ENCODE data around the gene SELL. TPM values are rescaled to one million over a fixed set of nuclear protein-coding genes. Genes with fewer than 3 reads are reported as not detected.
"Not testable (repeated sequence)": the region's sequence is repeated elsewhere in the genome, so short reads cannot be mapped to it uniquely, and the experiment has no call there.

The SELL gene
- total and polyA plus RNA-seq, 4 experiments from 2014 or later: 378 to 1,603 (median 636) TPM

- H3K36me3 ChIP-seq (ENCODE audit: insufficient read depth, low read length); H3K9me3 ChIP-seq (ENCODE audit: control insufficient read depth in 1 of 2, low read length in 2 of 2); CTCF ChIA-PET (ENCODE audit: partially characterized antibody); H3K36me3 Mint-ChIP-seq; H3K27me3 ChIP-seq (ENCODE audit: insufficient read depth, low read length); H3K27me3 Mint-ChIP-seq; H3K27ac ChIP-seq (ENCODE audit: low read depth, low read length); H3K4me3 ChIP-seq (ENCODE audit: low read length in 2 of 2); H3K9me3 Mint-ChIP-seq: not testable (repeated sequence)
- Mint-ChIP-seq H3K4me1 (peaks cover 34 to 82% (median 59%) of the 10 kb centered on the region in 4 donors), H3K27ac (peak overlapping the region; percentile 62 to 96 (median 92)), H3K4me3 (peak overlapping the region in 7 of 8 donors; percentile 49 to 74 (median 69))
- intact Hi-C loops (cut with micrococcal nuclease): loop anchor here (1.0 kb wide), 1 partner anchor 44 kb away; the partner anchor contains the start of gene SELL
- POLR2A ChIA-PET (ENCODE audit: partially characterized antibody): interaction anchor here (1.2 kb wide), 1 partner anchor 17 kb away, joined by 3 read pairs; no protein-coding TSS in a partner anchor
- peaks cover 44% of the 10 kb centered on the region for H3K4me1 ChIP-seq (ENCODE audit: insufficient read depth, low read length)
- peak in 3 of 5 donors; percentile 21 to 32 (median 30) for DNase-seq
Observed at GRCh38 chr1:169667227-169667639, 44.2 kb downstream of the SELL start.

- H3K27me3 Mint-ChIP-seq; intact Hi-C loops (cut with micrococcal nuclease); H3K27ac ChIP-seq (ENCODE audit: low read depth, low read length): not testable (repeated sequence)
Observed at GRCh38 chr1:169662680-169663079, 48.7 kb downstream of the SELL start.

GRCh38 chr1:169661066-169661465 lies 50.4 kb downstream of the SELL start:
- H3K36me3 ChIP-seq (ENCODE audit: insufficient read depth, low read length); H3K27me3 Mint-ChIP-seq; DNase-seq; H3K27ac Mint-ChIP-seq; H3K27me3 ChIP-seq (ENCODE audit: insufficient read depth, low read length); H3K9me3 ChIP-seq (ENCODE audit: control insufficient read depth in 1 of 2, low read length in 2 of 2); H3K4me3 Mint-ChIP-seq; intact Hi-C loops (cut with micrococcal nuclease); H3K36me3 Mint-ChIP-seq; H3K4me3 ChIP-seq (ENCODE audit: low read length in 2 of 2); H3K27ac ChIP-seq (ENCODE audit: low read depth, low read length): not testable (repeated sequence)
- POLR2A ChIA-PET (ENCODE audit: partially characterized antibody): interaction anchor here (1.6 to 7.7 kb wide), 3 partner anchors 31 to 60 kb away, joined by 6 to 67 read pairs (median 11); no protein-coding TSS in a partner anchor
- Mint-ChIP-seq H3K4me1 (peaks cover 47 to 80% (median 59%) of the 10 kb centered on the region in 4 donors), H3K9me3 (peaks cover 0 to 18% (median 2%) of the 10 kb centered on the region in 8 donors)
- CTCF ChIA-PET (ENCODE audit: partially characterized antibody): interaction anchor here (0.9 to 2.1 kb wide), 2 partner anchors 29 to 32 kb away, joined by 4 to 8 read pairs; no protein-coding TSS in a partner anchor
- H3K4me1 ChIP-seq (ENCODE audit: insufficient read depth, low read length): peaks cover 43% of the 10 kb centered on the region

More at GRCh38 chr1:169662680-169663079, 48.7 kb downstream of the SELL start:
- H3K9me3 ChIP-seq (ENCODE audit: control insufficient read depth in 1 of 2, low read length in 2 of 2); DNase-seq; POLR2A ChIA-PET (ENCODE audit: partially characterized antibody); H3K4me3 ChIP-seq (ENCODE audit: low read length in 2 of 2); H3K36me3 Mint-ChIP-seq; H3K36me3 ChIP-seq (ENCODE audit: insufficient read depth, low read length); H3K27me3 ChIP-seq (ENCODE audit: insufficient read depth, low read length): not testable (repeated sequence)
- H3K4me1 ChIP-seq (ENCODE audit: insufficient read depth, low read length): peaks cover 37% of the 10 kb centered on the region
- peak overlapping the region in 6 of 8 donors; percentile 5 to 74 (median 48) for H3K4me3 Mint-ChIP-seq
- H3K27ac Mint-ChIP-seq: peak overlapping the region in 1 of 7 donors; percentile 36
- H3K9me3 Mint-ChIP-seq: peaks cover 0 to 13% (median under 1%) of the 10 kb centered on the region in 8 donors
- H3K4me1 Mint-ChIP-seq: peaks cover 49 to 79% (median 60%) of the 10 kb centered on the region in 4 donors
- CTCF ChIA-PET (ENCODE audit: partially characterized antibody): interaction anchor here (1.2 kb wide), 1 partner anchor 61 kb away, joined by 3 read pairs; no protein-coding TSS in a partner anchor

- peak overlapping the region; percentile 13 to 85 (median 57) for H3K27ac Mint-ChIP-seq
- peak overlapping the region in 7 of 8 donors; percentile 12 to 64 (median 60) for H3K4me3 Mint-ChIP-seq
- H3K27ac ChIP-seq (ENCODE audit: low read depth, low read length); H3K4me3 ChIP-seq (ENCODE audit: low read length in 2 of 2); H3K27me3 ChIP-seq (ENCODE audit: insufficient read depth, low read length); H3K36me3 Mint-ChIP-seq; H3K27me3 Mint-ChIP-seq; H3K36me3 ChIP-seq (ENCODE audit: insufficient read depth, low read length); H3K9me3 ChIP-seq (ENCODE audit: control insufficient read depth in 1 of 2, low read length in 2 of 2): not testable (repeated sequence)
- DNase-seq: peak in 2 of 5 donors; percentile 13 to 22
- intact Hi-C loops (cut with micrococcal nuclease): loop anchor here (2.0 kb wide), 1 partner anchor 54 kb away; no protein-coding TSS in a partner anchor
- H3K4me1 Mint-ChIP-seq: peaks cover 58 to 93% (median 76%) of the 10 kb centered on the region in 4 donors
- POLR2A ChIA-PET (ENCODE audit: partially characterized antibody): interaction anchor here (1.0 to 7.7 kb wide), 6 partner anchors 12 to 57 kb away, joined by 3 to 67 read pairs (median 6); no protein-coding TSS in a partner anchor
- H3K4me1 ChIP-seq (ENCODE audit: insufficient read depth, low read length): peaks cover 49% of the 10 kb centered on the region
- CTCF ChIA-PET (ENCODE audit: partially characterized antibody): interaction anchor here (1.1 to 4.7 kb wide), 6 partner anchors 30 to 57 kb away, joined by 3 to 27 read pairs (median 5); no protein-coding TSS in a partner anchor
- peaks cover 0 to 35% (median 3%) of the 10 kb centered on the region in 8 donors for H3K9me3 Mint-ChIP-seq
Observed at GRCh38 chr1:169658777-169659176, 52.6 kb downstream of the SELL start.

- intact Hi-C loops (cut with micrococcal nuclease): no loop called here
Observed at GRCh38 chr1:169653873-169654272, 57.5 kb downstream of the SELL start.

GRCh38 chr1:169651035-169651434 lies 60.4 kb downstream of the SELL start:
- POLR2A ChIA-PET (ENCODE audit: partially characterized antibody): no interaction called here
- CTCF ChIA-PET (ENCODE audit: partially characterized antibody): interaction anchor here (0.8 to 1.9 kb wide), 3 partner anchors 15 to 49 kb away, joined by 3 to 6 read pairs (median 4); no protein-coding TSS in a partner anchor
- no peak overlapping the region for H3K4me3 ChIP-seq (ENCODE audit: low read length in 2 of 2)
- peaks cover 42% of the 10 kb centered on the region for H3K4me1 ChIP-seq (ENCODE audit: insufficient read depth, low read length)
- no peaks in the 10 kb centered on the region for H3K27me3 Mint-ChIP-seq
- no peaks in the 10 kb centered on the region for H3K9me3 ChIP-seq (ENCODE audit: control insufficient read depth in 1 of 2, low read length in 2 of 2)
- no peaks in the 10 kb centered on the region for H3K36me3 Mint-ChIP-seq
- no peaks in the 10 kb centered on the region for H3K27me3 ChIP-seq (ENCODE audit: insufficient read depth, low read length)
- intact Hi-C loops (cut with micrococcal nuclease): no loop called here
- no peaks in the 10 kb centered on the region for H3K36me3 ChIP-seq (ENCODE audit: insufficient read depth, low read length)
- H3K4me3 Mint-ChIP-seq: no peak overlapping the region
- no peak overlapping the region for H3K27ac ChIP-seq (ENCODE audit: low read depth, low read length)
- no peak for DNase-seq
- H3K4me1 Mint-ChIP-seq: peaks cover 44 to 67% (median 59%) of the 10 kb centered on the region in 4 donors
- no peak overlapping the region for H3K27ac Mint-ChIP-seq
- H3K9me3 Mint-ChIP-seq: peaks cover 0 to 17% (median 1%) of the 10 kb centered on the region in 8 donors

More at GRCh38 chr1:169653873-169654272, 57.5 kb downstream of the SELL start:
- Mint-ChIP-seq H3K27me3 (no peaks in the 10 kb centered on the region), H3K36me3 (no peaks in the 10 kb centered on the region), H3K4me1 (peaks cover 53 to 79% (median 69%) of the 10 kb centered on the region in 4 donors), H3K9me3 (peaks cover 0 to 33% (median 3%) of the 10 kb centered on the region in 8 donors), H3K27ac (no peak overlapping the region), H3K4me3 (no peak overlapping the region)
- no peak for DNase-seq
- Histone ChIP-seq H3K36me3 (ENCODE audit: insufficient read depth, low read length) (no peaks in the 10 kb centered on the region), H3K4me1 (ENCODE audit: insufficient read depth, low read length) (peaks cover 52% of the 10 kb centered on the region), H3K27me3 (ENCODE audit: insufficient read depth, low read length) (no peaks in the 10 kb centered on the region), H3K27ac (ENCODE audit: low read depth, low read length) (no peak overlapping the region), H3K4me3 (ENCODE audit: low read length in 2 of 2) (no peak overlapping the region), H3K9me3 (ENCODE audit: control insufficient read depth in 1 of 2, low read length in 2 of 2) (no peaks in the 10 kb centered on the region)
- ChIA-PET POLR2A (ENCODE audit: partially characterized antibody) (no interaction called here), CTCF (ENCODE audit: partially characterized antibody) (no interaction called here)

- H3K4me3 ChIP-seq (ENCODE audit: low read length in 2 of 2): no peak overlapping the region
- Mint-ChIP-seq H3K4me3 (peak overlapping the region in 1 of 8 donors; percentile 81), H3K4me1 (peaks cover 40 to 62% (median 55%) of the 10 kb centered on the region in 4 donors), H3K9me3 (peaks cover 0 to 14% (median 1%) of the 10 kb centered on the region in 8 donors), H3K27ac (peak overlapping the region in 1 of 7 donors; percentile 69), H3K27me3 (no peaks in the 10 kb centered on the region), H3K36me3 (no peaks in the 10 kb centered on the region)
- no peak for DNase-seq
- ChIA-PET CTCF (ENCODE audit: partially characterized antibody) (interaction anchor here (0.8 to 1.9 kb wide), 3 partner anchors 14 to 49 kb away, joined by 3 to 6 read pairs (median 4); no protein-coding TSS in a partner anchor), POLR2A (ENCODE audit: partially characterized antibody) (interaction anchor here (1.2 to 1.3 kb wide), 3 partner anchors 31 to 44 kb away, joined by 3 to 6 read pairs (median 6); no protein-coding TSS in a partner anchor)
- intact Hi-C loops (cut with micrococcal nuclease): no loop called here
- no peaks in the 10 kb centered on the region for H3K36me3 ChIP-seq (ENCODE audit: insufficient read depth, low read length)
- peaks cover 37% of the 10 kb centered on the region for H3K4me1 ChIP-seq (ENCODE audit: insufficient read depth, low read length)
- no peaks in the 10 kb centered on the region for H3K9me3 ChIP-seq (ENCODE audit: control insufficient read depth in 1 of 2, low read length in 2 of 2)
- no peak overlapping the region for H3K27ac ChIP-seq (ENCODE audit: low read depth, low read length)
- H3K27me3 ChIP-seq (ENCODE audit: insufficient read depth, low read length): no peaks in the 10 kb centered on the region
Observed at GRCh38 chr1:169650551-169650950, 60.9 kb downstream of the SELL start.
